Sigmoid colon (tissue), 4 donors: ENCODE measurements around the gene YPEL2.

Experiments used
- EP300 ChIP-seq, 4 donors: sonication (generic); formaldehyde crosslinking; IDR thresholded peaks; one replicate each; pipeline ENCODE4 v1.6.1; 2017; ENCODE audit warnings: antibody characterized with exemption in 4 of 4
- POLR2A ChIP-seq, 2 donors: fragments of 450-650 bp; IDR thresholded peaks; one replicate each; pipeline ENCODE4 v1.6.1; 2016; ENCODE audit warnings: antibody characterized with exemption in 2 of 2, mild to moderate bottlenecking in 2 of 2, moderate library complexity in 2 of 2
- TF ChIP-seq, protein P1 (sequence below), 4 experiments: fragments of 450-650 bp in 3 of 4; fragments of 200-600 bp in 1 of 4; IDR thresholded peaks; one replicate each; pipeline ENCODE4 v1.5.1; 2016 to 2019; ENCODE audit warnings: antibody characterized with exemption in 4 of 4, mild to moderate bottlenecking in 3 of 4, moderate library complexity in 2 of 4

DNA sequence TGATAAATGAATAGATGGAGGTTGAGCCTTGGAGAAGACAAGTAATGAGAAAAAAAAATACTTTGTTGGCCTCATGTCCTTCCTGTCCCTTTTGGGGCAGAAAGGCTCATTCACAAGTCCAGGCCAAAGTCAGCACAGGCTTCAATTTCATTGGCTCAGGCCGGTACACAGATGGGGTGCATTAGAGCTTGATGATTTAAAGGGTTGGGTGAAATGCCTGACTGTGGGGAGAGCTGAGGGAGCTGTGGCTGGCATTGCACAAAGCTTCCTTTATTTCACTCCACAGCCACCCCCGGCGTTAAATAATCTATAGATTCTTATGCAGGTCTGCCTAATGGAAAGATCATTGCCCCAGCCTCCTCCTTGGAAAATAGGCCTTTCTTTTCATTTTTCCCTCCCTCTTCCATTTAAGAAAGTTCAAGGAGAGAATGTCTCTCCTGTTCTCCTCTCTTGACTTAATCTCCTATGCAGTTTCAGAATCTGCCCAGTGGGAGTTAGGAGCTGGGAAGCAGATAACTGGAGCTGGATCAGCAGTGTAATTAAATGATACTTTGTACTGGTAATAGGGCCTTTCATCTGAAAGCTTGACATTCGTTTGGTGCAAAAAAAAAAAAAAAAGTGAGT, 24.4 kb downstream of the YPEL2 start:
- TF ChIP-seq EP300 (IDR thresholded peaks at IDR 0.05) (no peak), POLR2A (IDR thresholded peaks at IDR 0.05) (no peak)
- TF ChIP-seq, protein P1, sequence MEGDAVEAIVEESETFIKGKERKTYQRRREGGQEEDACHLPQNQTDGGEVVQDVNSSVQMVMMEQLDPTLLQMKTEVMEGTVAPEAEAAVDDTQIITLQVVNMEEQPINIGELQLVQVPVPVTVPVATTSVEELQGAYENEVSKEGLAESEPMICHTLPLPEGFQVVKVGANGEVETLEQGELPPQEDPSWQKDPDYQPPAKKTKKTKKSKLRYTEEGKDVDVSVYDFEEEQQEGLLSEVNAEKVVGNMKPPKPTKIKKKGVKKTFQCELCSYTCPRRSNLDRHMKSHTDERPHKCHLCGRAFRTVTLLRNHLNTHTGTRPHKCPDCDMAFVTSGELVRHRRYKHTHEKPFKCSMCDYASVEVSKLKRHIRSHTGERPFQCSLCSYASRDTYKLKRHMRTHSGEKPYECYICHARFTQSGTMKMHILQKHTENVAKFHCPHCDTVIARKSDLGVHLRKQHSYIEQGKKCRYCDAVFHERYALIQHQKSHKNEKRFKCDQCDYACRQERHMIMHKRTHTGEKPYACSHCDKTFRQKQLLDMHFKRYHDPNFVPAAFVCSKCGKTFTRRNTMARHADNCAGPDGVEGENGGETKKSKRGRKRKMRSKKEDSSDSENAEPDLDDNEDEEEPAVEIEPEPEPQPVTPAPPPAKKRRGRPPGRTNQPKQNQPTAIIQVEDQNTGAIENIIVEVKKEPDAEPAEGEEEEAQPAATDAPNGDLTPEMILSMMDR (IDR thresholded peaks at IDR 0.05) = no peak
